Panc1 (cell line): ENCODE data around the gene LAMC3.

ENCODE experiments used
- POLR2AphosphoS5 ChIP-seq: IDR thresholded peaks from 2 replicates; pipeline ENCODE4 v1.6.1; 2012; ENCODE audit warnings: mild to moderate bottlenecking, low read depth, low read length, moderate library complexity
- SIN3A ChIP-seq: IDR thresholded peaks from 2 replicates; pipeline ENCODE4 v1.6.1; 2012; ENCODE audit warnings: low read depth, mild to moderate bottlenecking, low read length, moderate library complexity, borderline replicate concordance; ENCODE audit not compliant: insufficient read depth
- TF ChIP-seq, protein P1 (sequence below): fragments of 450-650 bp; IDR thresholded peaks from 2 replicates; pipeline ENCODE4 v1.5.1; 2017; ENCODE audit warnings: mild to moderate bottlenecking

DNA sequence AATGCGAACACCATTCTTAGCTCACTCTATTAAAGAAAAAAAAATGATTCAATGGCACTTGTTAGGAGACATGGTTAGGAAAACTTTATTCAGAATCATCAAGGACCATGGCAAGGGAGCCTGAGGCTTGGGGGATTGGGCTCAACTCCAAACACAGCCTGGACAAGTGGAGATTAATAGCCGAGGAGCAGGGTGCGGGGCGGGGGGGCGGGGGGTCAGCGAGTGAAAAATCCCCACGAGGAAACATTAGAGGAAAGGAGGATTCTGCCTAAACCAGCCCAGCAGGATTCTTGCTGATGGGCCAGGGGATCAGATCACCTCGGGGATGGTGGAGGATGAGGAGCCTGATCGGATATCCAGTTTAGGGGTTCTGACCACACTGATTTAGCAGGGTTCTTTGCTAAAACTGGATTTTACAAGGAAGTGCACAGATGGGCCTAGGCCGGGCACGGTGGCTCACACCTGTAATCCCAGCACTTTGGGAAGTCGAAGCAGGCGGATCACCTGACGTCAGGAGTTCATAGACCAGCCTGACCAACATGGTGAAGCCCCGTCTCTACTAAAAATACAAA lies 45.6 kb upstream of the LAMC3 start:
- TF ChIP-seq, protein P1, sequence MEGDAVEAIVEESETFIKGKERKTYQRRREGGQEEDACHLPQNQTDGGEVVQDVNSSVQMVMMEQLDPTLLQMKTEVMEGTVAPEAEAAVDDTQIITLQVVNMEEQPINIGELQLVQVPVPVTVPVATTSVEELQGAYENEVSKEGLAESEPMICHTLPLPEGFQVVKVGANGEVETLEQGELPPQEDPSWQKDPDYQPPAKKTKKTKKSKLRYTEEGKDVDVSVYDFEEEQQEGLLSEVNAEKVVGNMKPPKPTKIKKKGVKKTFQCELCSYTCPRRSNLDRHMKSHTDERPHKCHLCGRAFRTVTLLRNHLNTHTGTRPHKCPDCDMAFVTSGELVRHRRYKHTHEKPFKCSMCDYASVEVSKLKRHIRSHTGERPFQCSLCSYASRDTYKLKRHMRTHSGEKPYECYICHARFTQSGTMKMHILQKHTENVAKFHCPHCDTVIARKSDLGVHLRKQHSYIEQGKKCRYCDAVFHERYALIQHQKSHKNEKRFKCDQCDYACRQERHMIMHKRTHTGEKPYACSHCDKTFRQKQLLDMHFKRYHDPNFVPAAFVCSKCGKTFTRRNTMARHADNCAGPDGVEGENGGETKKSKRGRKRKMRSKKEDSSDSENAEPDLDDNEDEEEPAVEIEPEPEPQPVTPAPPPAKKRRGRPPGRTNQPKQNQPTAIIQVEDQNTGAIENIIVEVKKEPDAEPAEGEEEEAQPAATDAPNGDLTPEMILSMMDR, result no peak
- TF ChIP-seq POLR2AphosphoS5 (no peak), SIN3A (no peak)
